Breast epithelium (tissue), 4 donors: ENCODE measurements around the gene ZNF141. TPM values are rescaled to one million over a fixed set of nuclear protein-coding genes. Genes with fewer than 3 reads are reported as not detected.
A peak's percentile ranks its signal among the peaks of the same experiment; 100 is the strongest.
"Not testable (repeated sequence)": the region's sequence is repeated elsewhere in the genome, so short reads cannot be mapped to it uniquely, and the experiment has no call there.

Source experiments
- DNase-seq, 2 donors: peaks; one replicate each; pipeline ENCODE4 v3.0.0-alpha.2; 2019; ENCODE audit warnings: low spot score in 2 of 2
- H3K27ac ChIP-seq, 2 donors: fragments of 200-600 bp; sonication (generic) in 1 of 2; one replicate each; pipeline ENCODE4 v1.5.1; 2016 to 2019; ENCODE audit warnings: mild to moderate bottlenecking in 1 of 2
- H3K27me3 ChIP-seq, 2 donors: fragments of 200-600 bp; sonication (generic) in 1 of 2; one replicate each; pipeline versions ENCODE4 v1.5.1 to v1.6.0; 2017 to 2019; ENCODE audit warnings: control low read depth in 1 of 2, mild to moderate bottlenecking in 1 of 2
- H3K36me3 ChIP-seq: fragments of 200-600 bp; one replicate; pipeline ENCODE4 v1.5.1; 2019
- H3K4me1 ChIP-seq, 2 donors: fragments of 200-600 bp; sonication (generic); one replicate each; pipeline ENCODE4 v1.5.1; 2016 to 2019; ENCODE audit warnings: control low read depth in 1 of 2
- H3K4me3 ChIP-seq, 3 donors: fragments of 200-600 bp; sonication (generic); 1 replicate in 2 of 3; 2 replicates in 1 of 3; pipeline ENCODE4 v1.5.1; 2016 to 2019; ENCODE audit warnings: mild to moderate bottlenecking in 3 of 3, moderate library complexity in 2 of 3
- H3K9me3 ChIP-seq, 2 donors: fragments of 200-600 bp; sonication (generic) in 1 of 2; one replicate each; pipeline ENCODE4 v1.5.1; 2016 to 2019; ENCODE audit warnings: control low read depth in 1 of 2
- CTCF ChIP-seq, 3 donors: fragments of 450-650 bp; IDR thresholded peaks; one replicate each; pipeline ENCODE4 v1.5.1; 2016 to 2017; ENCODE audit warnings: antibody characterized with exemption in 3 of 3, mild to moderate bottlenecking in 3 of 3, moderate library complexity in 3 of 3
- POLR2A ChIP-seq: fragments of 450-650 bp; IDR thresholded peaks from one replicate; pipeline ENCODE4 v1.6.1; 2016; ENCODE audit warnings: antibody characterized with exemption, mild to moderate bottlenecking, moderate library complexity
- POLR2AphosphoS5 ChIP-seq, 3 donors: sonication (generic); formaldehyde crosslinking; IDR thresholded peaks; one replicate each; pipeline ENCODE4 v1.6.1; 2017; ENCODE audit warnings: antibody characterized with exemption in 3 of 3
- intact Hi-C: fragments of 100-400 bp; cut with DNase I; formaldehyde crosslinking; loops from one replicate; pipeline ENCODE4 v1.15.1; 2023; ENCODE audit warnings: low total_unique reads
- total RNA-seq, 3 donors: library from RNA; depleted of rRNA; stranded (reverse); fragments of >200 nt; gene quantifications; one replicate each; pipeline ENCODE4 v1.1.0, GENCODE V29; 2016

Gene ZNF141
- total RNA-seq: 10 to 100 TPM; 19.5 to 53.0 (median 39.0) TPM

GRCh38 chr4:337143-337931, at the start of gene ZNF141:
Gene ZNF141 (plus strand): TSS chr4:337814. CDS start chr4:337984, 170 bp downstream.
- Histone ChIP-seq H3K4me1 (peaks cover 0 to 8% of the 10 kb centered on the region in 2 donors), H3K36me3 (no peaks in the 10 kb centered on the region), H3K4me3 (peak within 1 kb of the TSS; percentile 74 to 95 (median 94)), H3K27me3 (no peaks in the 10 kb centered on the region), H3K27ac (peak within 1 kb of the TSS; percentile 93 to 98), H3K9me3 (peaks cover 16 to 19% of the 10 kb centered on the region in 2 donors)
- peak; percentile 61 for TF ChIP-seq POLR2A
- TF ChIP-seq CTCF (IDR thresholded peaks at IDR 0.05): no peak
- TF ChIP-seq POLR2AphosphoS5 (IDR thresholded peaks at IDR 0.05): peak; percentile 73 to 83 (median 81)
- peak; percentile 97 for DNase-seq
- intact Hi-C loops: no loop called here

- Histone ChIP-seq H3K27me3 (no peaks in the 10 kb centered on the region), H3K4me1 (no peaks in the 10 kb centered on the region), H3K27ac (no peak overlapping the region), H3K4me3 (no peak overlapping the region), H3K9me3 (peaks cover 24 to 67% of the 10 kb centered on the region in 2 donors), H3K36me3 (no peaks in the 10 kb centered on the region)
- intact Hi-C loops: no loop called here
- DNase-seq: no peak
- TF ChIP-seq POLR2AphosphoS5 (IDR thresholded peaks at IDR 0.05) (no peak), CTCF (IDR thresholded peaks at IDR 0.05) (no peak), POLR2A (no peak)
Observed at GRCh38 chr4:288891-289290, 48.7 kb upstream of the ZNF141 start.

GRCh38 chr4:294732-295131, 42.9 kb upstream of the ZNF141 start:
- intact Hi-C loops: no loop called here
- Histone ChIP-seq H3K9me3 (peaks cover 14 to 38% of the 10 kb centered on the region in 2 donors), H3K36me3 (no peaks in the 10 kb centered on the region), H3K4me3 (no peak overlapping the region), H3K27ac (no peak overlapping the region), H3K4me1 (no peaks in the 10 kb centered on the region), H3K27me3 (no peaks in the 10 kb centered on the region)
- no peak for TF ChIP-seq POLR2A
- no peak for TF ChIP-seq CTCF (IDR thresholded peaks at IDR 0.05)
- no peak for TF ChIP-seq POLR2AphosphoS5 (IDR thresholded peaks at IDR 0.05)
- no peak for DNase-seq

GRCh38 chr4:302381-302780, 35.2 kb upstream of the ZNF141 start:
- Histone ChIP-seq H3K4me1 (no peaks in the 10 kb centered on the region), H3K27ac (no peak overlapping the region), H3K4me3 (no peak overlapping the region), H3K9me3 (peaks cover 0 to 11% of the 10 kb centered on the region in 2 donors), H3K36me3 (no peaks in the 10 kb centered on the region), H3K27me3 (no peaks in the 10 kb centered on the region)
- TF ChIP-seq POLR2AphosphoS5 (IDR thresholded peaks at IDR 0.05) (no peak), POLR2A (no peak), CTCF (IDR thresholded peaks at IDR 0.05) (no peak)
- intact Hi-C loops: no loop called here
- DNase-seq: no peak

- DNase-seq, H3K27me3 ChIP-seq, H3K27ac ChIP-seq, intact Hi-C loops, H3K36me3 ChIP-seq, H3K9me3 ChIP-seq, H3K4me1 ChIP-seq: not testable (repeated sequence)
- peak overlapping the region; percentile 29 to 73 (median 61) for H3K4me3 ChIP-seq
Observed at GRCh38 chr4:304516-304915, 33.1 kb upstream of the ZNF141 start.
